Measurements from ENCODE around the gene SYTL5. TPM values are rescaled to one million over a fixed set of nuclear protein-coding genes. Genes with fewer than 3 reads are reported as not detected.

Gene SYTL5
- total and polyA plus RNA-seq, 2 experiments from 2014 or later: 2.0 to 3.7 TPM

GRCh38 chrX:38138157-38138891, 132.0 kb downstream of the SYTL5 start:
- Histone ChIP-seq H3K27me3 (no peaks in the 10 kb centered on the region), H3K4me3 (no peak overlapping the region), H3K36me3 (no peaks in the 10 kb centered on the region), H3K27ac (no peak overlapping the region), H3K9me3 (ENCODE audit: low read depth) (no peaks in the 10 kb centered on the region), H3K4me1 (ENCODE audit: low read depth) (no peaks in the 10 kb centered on the region)
- TF ChIP-seq CTCF (IDR thresholded peaks at IDR 0.05; ENCODE audit: low read depth, low read length): no peak
- DNase-seq (ENCODE audit: low read depth in 1 of 2, low spot score in 1 of 2): no peak

GRCh38 chrX:38138900-38139299, 132.5 kb downstream of the SYTL5 start:
- no peak for DNase-seq (ENCODE audit: low read depth in 1 of 2, low spot score in 1 of 2)
- no peak overlapping the region for H3K27ac ChIP-seq
- no peak for TF ChIP-seq CTCF (IDR thresholded peaks at IDR 0.05; ENCODE audit: low read depth, low read length)
- H3K4me3 ChIP-seq: no peak overlapping the region
- no peaks in the 10 kb centered on the region for H3K27me3 ChIP-seq
- no peaks in the 10 kb centered on the region for H3K4me1 ChIP-seq (ENCODE audit: low read depth)
- H3K36me3 ChIP-seq: no peaks in the 10 kb centered on the region
- no peaks in the 10 kb centered on the region for H3K9me3 ChIP-seq (ENCODE audit: low read depth)

DNA sequence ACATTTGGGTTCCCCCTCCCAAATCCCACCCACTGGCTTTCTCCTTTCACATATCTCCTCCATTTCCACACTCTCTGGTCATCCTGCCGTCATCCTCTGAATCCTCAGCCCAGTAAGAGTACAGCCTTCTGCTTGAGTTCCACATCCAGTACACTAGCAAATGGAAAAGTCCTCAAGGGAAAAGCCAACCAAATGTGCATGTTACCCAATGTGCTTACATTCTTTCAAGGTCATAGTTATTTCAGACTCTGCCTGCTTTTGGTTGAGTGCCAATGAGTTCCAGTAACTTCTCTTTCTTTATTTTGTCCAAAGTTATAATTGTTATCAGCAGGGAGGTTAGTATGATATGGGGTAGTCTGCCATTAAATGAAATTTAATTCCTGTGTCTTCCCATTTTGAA, 136.3 kb downstream of the SYTL5 start:
- Histone ChIP-seq H3K36me3 (no peaks in the 10 kb centered on the region), H3K9me3 (ENCODE audit: low read depth) (no peaks in the 10 kb centered on the region)
- no peak for TF ChIP-seq CTCF (IDR thresholded peaks at IDR 0.05; ENCODE audit: low read depth, low read length)

DNA sequence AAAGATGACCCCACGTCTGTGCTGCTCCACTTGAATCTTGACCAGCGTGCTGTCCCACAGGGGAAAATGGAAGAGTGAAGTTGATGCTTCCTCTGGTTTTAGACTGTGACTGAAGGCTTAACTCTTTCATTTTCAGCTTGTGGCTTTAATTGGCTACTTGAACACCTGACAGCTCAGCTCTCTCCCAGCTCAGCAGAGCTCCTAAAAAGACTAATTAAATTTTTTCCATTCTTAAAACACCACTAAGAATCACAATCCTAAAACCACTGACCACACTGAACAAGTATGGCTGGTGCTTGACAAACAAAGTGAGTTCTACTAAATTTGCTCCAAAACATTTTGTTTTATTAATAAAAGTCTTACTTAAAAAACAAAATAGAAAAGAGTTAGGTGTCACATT, 142.7 kb downstream of the SYTL5 start:
- Histone ChIP-seq H3K4me1 (ENCODE audit: low read depth) (no peaks in the 10 kb centered on the region), H3K27ac (no peak overlapping the region), H3K27me3 (no peaks in the 10 kb centered on the region), H3K4me3 (no peak overlapping the region), H3K9me3 (ENCODE audit: low read depth) (no peaks in the 10 kb centered on the region), H3K36me3 (no peaks in the 10 kb centered on the region)
- no peak for DNase-seq (ENCODE audit: low read depth in 1 of 2, low spot score in 1 of 2)
- TF ChIP-seq CTCF (IDR thresholded peaks at IDR 0.05; ENCODE audit: low read depth, low read length): no peak

More for the DNA sequence above, 136.3 kb downstream of the SYTL5 start:
- no peaks in the 10 kb centered on the region for H3K27me3 ChIP-seq
- DNase-seq (ENCODE audit: low read depth in 1 of 2, low spot score in 1 of 2): peak in 1 of 2 donors; percentile 90
- H3K4me3 ChIP-seq: no peak overlapping the region
- H3K4me1 ChIP-seq (ENCODE audit: low read depth): no peaks in the 10 kb centered on the region
- H3K27ac ChIP-seq: no peak overlapping the region

GRCh38 chrX:38150993-38151392, 144.6 kb downstream of the SYTL5 start:
- DNase-seq (ENCODE audit: low read depth in 1 of 2, low spot score in 1 of 2): no peak
- Histone ChIP-seq H3K4me1 (ENCODE audit: low read depth) (no peaks in the 10 kb centered on the region), H3K36me3 (no peaks in the 10 kb centered on the region), H3K27me3 (no peaks in the 10 kb centered on the region), H3K4me3 (no peak overlapping the region), H3K27ac (no peak overlapping the region), H3K9me3 (ENCODE audit: low read depth) (no peaks in the 10 kb centered on the region)
- TF ChIP-seq CTCF (IDR thresholded peaks at IDR 0.05; ENCODE audit: low read depth, low read length): no peak

All from cardiac muscle cell (in vitro differentiated cells and primary cell).